WTC11 (cell line): ENCODE results near the gene SLC35A4. TPM values are rescaled to one million over a fixed set of nuclear protein-coding genes. Genes with fewer than 3 reads are reported as not detected.

Experiments
- ATAC-seq: fragments of 200-7000 bp; cut with Tn5 transposase; 2 replicates; pipeline ENCODE4 v1.10.0; 2021; ENCODE audit warnings: mild to moderate bottlenecking, moderate library complexity
- CTCF ChIA-PET: fragments of 300-600 bp; sonication (Branson Sonifier 250); formaldehyde crosslinking; loops from one replicate; lab custom pipeline; 2021; ENCODE audit warnings: antibody characterized with exemption; lab: Charles Lee
- POLR2A ChIA-PET: fragments of 350-600 bp; sonication (Branson Sonifier 250); formaldehyde crosslinking; loops from one replicate; lab custom pipeline; 2021; ENCODE audit warnings: antibody characterized with exemption; lab: Charles Lee
- DNase-seq: peaks from one replicate; pipeline ENCODE4 v3.0.0; 2021; ENCODE audit warnings: low spot score
- H3K27ac Mint-ChIP-seq: 2 replicates; pipeline ENCODE4 v1.8.0; 2021; ENCODE audit warnings: mixed read lengths
- H3K27me3 Mint-ChIP-seq: 2 replicates; pipeline ENCODE4 v1.8.0; 2021; ENCODE audit warnings: low read depth, mild to moderate bottlenecking, moderate library complexity, mixed read lengths
- H3K36me3 Mint-ChIP-seq: 2 replicates; pipeline ENCODE4 v1.8.0; 2021; ENCODE audit warnings: mixed read lengths
- H3K4me1 Mint-ChIP-seq: 2 replicates; pipeline ENCODE4 v1.8.0; 2022; ENCODE audit warnings: mixed read lengths
- H3K4me3 Mint-ChIP-seq: 2 replicates; pipeline ENCODE4 v1.8.0; 2021; ENCODE audit warnings: mild to moderate bottlenecking, moderate library complexity, mixed read lengths
- H3K9me3 Mint-ChIP-seq: 2 replicates; pipeline ENCODE4 v1.8.0; 2021; ENCODE audit warnings: mixed read lengths
- ATF2 ChIP-seq: sonication (generic); formaldehyde crosslinking; IDR thresholded peaks from 2 replicates; pipeline ENCODE4 v1.8.1; 2022; ENCODE audit warnings: low read depth, missing genetic modification reagents, borderline replicate concordance
- ATF3 ChIP-seq: sonication (generic); formaldehyde crosslinking; conservative IDR thresholded peaks from 2 replicates; pipeline ENCODE4 v1.8.1; 2022; ENCODE audit warnings: mild to moderate bottlenecking, missing genetic modification reagents
- ELF4 ChIP-seq: sonication (generic); formaldehyde crosslinking; IDR thresholded peaks from 2 replicates; pipeline ENCODE4 v1.8.1; 2022; ENCODE audit warnings: low read depth, mild to moderate bottlenecking, moderate library complexity, missing genetic modification reagents
- ERG ChIP-seq: fragments of 250-450 bp; sonication (Bioruptor Pico); IDR thresholded peaks from 2 replicates; pipeline ENCODE4 v1.8.0; 2021; ENCODE audit warnings: mild to moderate bottlenecking
- ETV6 ChIP-seq: sonication (generic); formaldehyde crosslinking; IDR thresholded peaks from 2 replicates; pipeline ENCODE4 v1.8.1; 2022; ENCODE audit warnings: mild to moderate bottlenecking, missing genetic modification reagents
- GABPB1 ChIP-seq: sonication (generic); formaldehyde crosslinking; IDR thresholded peaks from 2 replicates; pipeline ENCODE4 v1.8.1; 2023; ENCODE audit warnings: mild to moderate bottlenecking, missing genetic modification reagents
- PREB ChIP-seq: sonication (generic); formaldehyde crosslinking; IDR thresholded peaks from 2 replicates; pipeline ENCODE4 v1.8.1; 2022; ENCODE audit warnings: mild to moderate bottlenecking, missing genetic modification reagents, moderate library complexity, borderline replicate concordance
- SMAD3 ChIP-seq: sonication (generic); formaldehyde crosslinking; IDR thresholded peaks from 2 replicates; pipeline ENCODE4 v1.8.0; 2022; ENCODE audit warnings: missing genetic modification reagents, mild to moderate bottlenecking, borderline replicate concordance
- SP1 ChIP-seq: sonication (generic); formaldehyde crosslinking; conservative IDR thresholded peaks from 2 replicates; pipeline ENCODE4 v1.8.1; 2022; ENCODE audit warnings: missing genetic modification reagents
- ZBTB21 ChIP-seq: sonication (generic); formaldehyde crosslinking; IDR thresholded peaks from 2 replicates; pipeline ENCODE4 v1.8.1; 2023; ENCODE audit warnings: mild to moderate bottlenecking, missing genetic modification reagents, borderline replicate concordance
- ZBTB43 ChIP-seq: sonication (generic); formaldehyde crosslinking; IDR thresholded peaks from 2 replicates; pipeline ENCODE4 v1.8.1; 2023; ENCODE audit warnings: mild to moderate bottlenecking, missing genetic modification reagents
- ZNF121 ChIP-seq: sonication (generic); formaldehyde crosslinking; IDR thresholded peaks from 2 replicates; pipeline ENCODE4 v1.8.0; 2023; ENCODE audit warnings: missing genetic modification reagents
- ZNF219 ChIP-seq: sonication (generic); formaldehyde crosslinking; IDR thresholded peaks from 2 replicates; pipeline ENCODE4 v1.8.0; 2023; ENCODE audit warnings: missing genetic modification reagents, mild to moderate bottlenecking, borderline replicate concordance
- ZNF281 ChIP-seq: sonication (generic); formaldehyde crosslinking; IDR thresholded peaks from 2 replicates; pipeline ENCODE4 v1.8.0; 2023; ENCODE audit warnings: mild to moderate bottlenecking, missing genetic modification reagents
- ZNF317 ChIP-seq: sonication (generic); formaldehyde crosslinking; IDR thresholded peaks from 2 replicates; pipeline ENCODE4 v1.8.1; 2023; ENCODE audit warnings: low read depth, mild to moderate bottlenecking, moderate library complexity, missing genetic modification reagents, borderline replicate concordance
- ZNF425 ChIP-seq: fragments of 250-450 bp; sonication (Bioruptor Pico); conservative IDR thresholded peaks from 2 replicates; pipeline ENCODE4 v1.9.0; 2021; ENCODE audit warnings: mild to moderate bottlenecking
- ZNF671 ChIP-seq: fragments of 250-450 bp; sonication (Bioruptor Pico); IDR thresholded peaks from 2 replicates; pipeline ENCODE4 v1.8.0; 2021; ENCODE audit warnings: mild to moderate bottlenecking
- ZSCAN18 ChIP-seq: fragments of 250-450 bp; sonication (Bioruptor Pico); IDR thresholded peaks from 2 replicates; pipeline ENCODE4 v2.1.2; 2022; ENCODE audit warnings: mild to moderate bottlenecking, moderate library complexity
- total RNA-seq: library from RNA; stranded (reverse); gene quantifications from 3 replicates; pipeline ENCODE4 v1.2.3, GENCODE V29; 2021

Gene SLC35A4
- total RNA-seq, 1 experiment from 2014 or later = 74.7 TPM

GRCh38 chr5:140603734-140604133 is 39.1 kb downstream of the SLC35A4 start:
- no peak for TF ChIP-seq PREB (CRISPR knock-in tag)
- TF ChIP-seq ZNF121 (CRISPR knock-in tag) = no peak
- TF ChIP-seq, all 79 proteins: peak for 0
- H3K9me3 Mint-ChIP-seq = peaks cover 28% of the 10 kb centered on the region
- no peak for ATAC-seq
- no peaks in the 10 kb centered on the region for H3K36me3 Mint-ChIP-seq
- ChIA-PET POLR2A (no interaction called here), CTCF (no interaction called here)
- H3K27ac Mint-ChIP-seq = no peak overlapping the region
- H3K27me3 Mint-ChIP-seq = peaks cover 20% of the 10 kb centered on the region
- no peak for DNase-seq
- no peak overlapping the region for H3K4me3 Mint-ChIP-seq
- no peaks in the 10 kb centered on the region for H3K4me1 Mint-ChIP-seq

GRCh38 chr5:140605879-140606278 is 41.3 kb downstream of the SLC35A4 start:
- Mint-ChIP-seq H3K4me3 (no peak overlapping the region), H3K4me1 (no peaks in the 10 kb centered on the region), H3K9me3 (peaks cover 44% of the 10 kb centered on the region), H3K27ac (no peak overlapping the region), H3K27me3 (peaks cover 22% of the 10 kb centered on the region), H3K36me3 (peaks cover 7% of the 10 kb centered on the region; the same call in 1 of the 2 replicates)
- ChIA-PET POLR2A (no interaction called here), CTCF (interaction anchor here (1.2 kb wide), 1 partner anchor 29 kb away, joined by 3 read pairs; no protein-coding TSS in a partner anchor)
- TF ChIP-seq ATF2 (CRISPR knock-in tag) (no peak), ZNF281 (no peak), ZNF671 (CRISPR knock-in tag) (no peak), SMAD3 (CRISPR knock-in tag) (no peak), ZBTB21 (CRISPR knock-in tag) (no peak), ZNF219 (CRISPR knock-in tag) (no peak), ZNF317 (CRISPR knock-in tag) (no peak), ETV6 (CRISPR knock-in tag) (no peak), ELF4 (CRISPR knock-in tag) (no peak), ZNF425 (CRISPR knock-in tag) (no peak), SP1 (CRISPR knock-in tag) (no peak), ERG (CRISPR knock-in tag) (no peak), GABPB1 (CRISPR knock-in tag) (no peak), ATF3 (CRISPR knock-in tag) (no peak), ZBTB43 (CRISPR knock-in tag) (no peak), ZSCAN18 (CRISPR knock-in tag) (no peak)
- ATAC-seq = no peak
- DNase-seq = no peak
